ENCODE measurements around the gene KRT39. TPM values are rescaled to one million over a fixed set of nuclear protein-coding genes. Genes with fewer than 3 reads are reported as not detected.

The KRT39 gene
- total RNA-seq: not detected in 2 replicates
- not detected in 2 replicates for polyA plus RNA-seq
- polyA plus RNA-seq (2011; cell fraction: cytosol; rRNA removed): not detected in 2 replicates
- not detected in 2 replicates for polyA plus RNA-seq (2011; cell fraction: nucleus; rRNA removed)
- not detected in 2 replicates for polyA plus RNA-seq (2012)
- not detected in 2 replicates for polyA minus RNA-seq
- polyA minus RNA-seq (2011; cell fraction: cytosol; rRNA and poly(A)+ RNA removed): not detected
- not detected in 2 replicates for polyA minus RNA-seq (2011; cell fraction: nucleus; rRNA and poly(A)+ RNA removed)
- not detected for Bru-seq, nascent RNA
- not detected for BruChase-seq, experiment 1, labeled RNA remaining after a 6-hour chase
- BruChase-seq, experiment 2, labeled RNA remaining after a 2-hour chase: not detected
- long read RNA-seq: 0 reads

DNA sequence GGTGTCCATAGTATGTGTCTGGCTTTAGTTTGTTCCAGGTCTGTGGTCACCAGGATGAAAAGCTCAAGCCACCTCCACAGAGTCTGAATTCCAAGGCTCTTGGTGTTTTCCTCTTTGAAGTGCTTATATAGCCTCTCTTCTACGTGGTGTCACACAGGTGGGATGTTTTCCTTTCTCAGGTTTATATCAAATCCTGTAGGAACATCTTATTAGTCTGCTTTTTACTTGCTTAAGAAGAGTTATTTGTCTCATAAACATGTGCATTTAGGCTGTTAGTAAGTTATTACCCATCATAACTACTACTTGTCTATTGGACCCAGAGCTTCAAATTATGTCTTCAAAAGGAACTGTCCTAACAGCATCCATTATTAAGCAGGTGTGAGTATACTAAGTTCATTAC lies at the start of gene KRT39:
TSS of gene KRT39 (minus strand) at position 101 of the 400 bp plus-strand sequence. CDS start at position 9, 92 bp downstream.
- CTCF ChIA-PET: no interaction called here
- POLR2A ChIA-PET: no interaction called here

More for the DNA sequence above, at the start of gene KRT39:
- Histone ChIP-seq H3K9me1 (replicated peaks; ENCODE audit: control insufficient read depth, extremely low read depth, insufficient read depth, low read length) (no peaks in the 10 kb centered on the region), H3K9ac (replicated peaks; ENCODE audit: extremely low read depth, insufficient read depth, low read length) (no peak within 1 kb of the TSS), H2AFZ (ENCODE audit: low read depth, low read length) (no peak within 1 kb of the TSS), H3K27ac (ENCODE audit: insufficient read depth, low read depth, low read length) (no peak within 1 kb of the TSS), H3K4me2 (ENCODE audit: insufficient read depth, low read length) (no peak within 1 kb of the TSS), H3K36me3 (ENCODE audit: control insufficient read depth in 2 of 2, extremely low read depth in 1 of 2, insufficient read depth in 2 of 2, low read length in 2 of 2) (no peaks in the 10 kb centered on the region), H4K20me1 (replicated peaks; ENCODE audit: control insufficient read depth, extremely low read depth, insufficient read depth, low read length) (no peaks in the 10 kb centered on the region), H3K79me2 (ENCODE audit: control insufficient read depth, insufficient read depth, low read length) (no peaks in the 10 kb centered on the region), H3K27me3 (ENCODE audit: control insufficient read depth in 2 of 2, insufficient read depth in 2 of 2, low read length in 2 of 2) (no peaks in the 10 kb centered on the region), H3K4me3 (replicated peaks in 1 of 3; ENCODE audit: insufficient read depth in 1 of 3, low read depth in 1 of 3, low read length in 3 of 3) (no peak within 1 kb of the TSS), H3K9me3 (replicated peaks; ENCODE audit: control insufficient read depth, insufficient read depth, low read length) (no peaks in the 10 kb centered on the region), H3K4me1 (ENCODE audit: control insufficient read depth, extremely low read depth, insufficient read depth, low read length) (no peaks in the 10 kb centered on the region)
- no peak for DNase-seq (ENCODE audit: low read depth, low spot score)
- intact Hi-C loops (cut with micrococcal nuclease): no loop called here
- no TSS peak for BruUV-seq (replicated peaks)
- dilution Hi-C loops (cut with MboI; ENCODE audit: extremely low pct_ligation_motif_present, low sequenced_read_pairs): no loop called here
- FAIRE-seq: no peak
- TF ChIP-seq, protein P1, sequence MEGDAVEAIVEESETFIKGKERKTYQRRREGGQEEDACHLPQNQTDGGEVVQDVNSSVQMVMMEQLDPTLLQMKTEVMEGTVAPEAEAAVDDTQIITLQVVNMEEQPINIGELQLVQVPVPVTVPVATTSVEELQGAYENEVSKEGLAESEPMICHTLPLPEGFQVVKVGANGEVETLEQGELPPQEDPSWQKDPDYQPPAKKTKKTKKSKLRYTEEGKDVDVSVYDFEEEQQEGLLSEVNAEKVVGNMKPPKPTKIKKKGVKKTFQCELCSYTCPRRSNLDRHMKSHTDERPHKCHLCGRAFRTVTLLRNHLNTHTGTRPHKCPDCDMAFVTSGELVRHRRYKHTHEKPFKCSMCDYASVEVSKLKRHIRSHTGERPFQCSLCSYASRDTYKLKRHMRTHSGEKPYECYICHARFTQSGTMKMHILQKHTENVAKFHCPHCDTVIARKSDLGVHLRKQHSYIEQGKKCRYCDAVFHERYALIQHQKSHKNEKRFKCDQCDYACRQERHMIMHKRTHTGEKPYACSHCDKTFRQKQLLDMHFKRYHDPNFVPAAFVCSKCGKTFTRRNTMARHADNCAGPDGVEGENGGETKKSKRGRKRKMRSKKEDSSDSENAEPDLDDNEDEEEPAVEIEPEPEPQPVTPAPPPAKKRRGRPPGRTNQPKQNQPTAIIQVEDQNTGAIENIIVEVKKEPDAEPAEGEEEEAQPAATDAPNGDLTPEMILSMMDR (IDR thresholded peaks at IDR 0.05; ENCODE audit: extremely low read depth in 1 of 2, insufficient read depth in 1 of 2, low read depth in 1 of 2, low read length in 2 of 2): no peak
- no peak for TF ChIP-seq EZH2 (IDR thresholded peaks at IDR 0.05; ENCODE audit: borderline replicate concordance, low read depth, low read length, severe bottlenecking)
- TF ChIP-seq POLR2AphosphoS5 (IDR thresholded peaks at IDR 0.05; ENCODE audit: insufficient read depth, low read depth, low read length): no peak
- TF ChIP-seq MYC (IDR thresholded peaks at IDR 0.05; ENCODE audit: low read depth, low read length): no peak
- TF ChIP-seq FOS (IDR thresholded peaks at IDR 0.05; ENCODE audit: borderline replicate concordance, insufficient read depth, low read length): no peak
- no peak for TF ChIP-seq JUN (IDR thresholded peaks at IDR 0.05; ENCODE audit: borderline replicate concordance, insufficient read depth, insufficient read length, low read depth)
- no peak for TF ChIP-seq MAX (IDR thresholded peaks at IDR 0.05; ENCODE audit: insufficient read depth, insufficient read length)
- TF ChIP-seq POLR2A (IDR thresholded peaks at IDR 0.05; ENCODE audit: low read depth, low read length): no peak
- TF ChIP-seq GATA2 (IDR thresholded peaks at IDR 0.05; ENCODE audit: insufficient read depth, insufficient read length, low read depth, low read length): no peak

All from endothelial cell of umbilical vein (primary cell).